Neural cell (in vitro differentiated cells): ENCODE measurements around the gene PLA1A. TPM values are rescaled to one million over a fixed set of nuclear protein-coding genes. Genes with fewer than 3 reads are reported as not detected.
"Not testable (repeated sequence)": the region's sequence is repeated elsewhere in the genome, so short reads cannot be mapped to it uniquely, and the experiment has no call there.

Experiments
- H2AFZ ChIP-seq: fragments of 200-600, 300-800 bp; sonication (generic), shearing (Covaris generic); 2 replicates; pipeline ENCODE4 v1.6.0; 2014; ENCODE audit warnings: low read depth, mild to moderate bottlenecking, antibody characterized with exemption, low read length, moderate library complexity
- H3F3A ChIP-seq: fragments of 200-600 bp; shearing (Covaris generic); 2 replicates; pipeline ENCODE4 v1.6.1; 2016; ENCODE audit warnings: mild to moderate bottlenecking, moderate library complexity, mixed read lengths, antibody characterized with exemption, low read length; ENCODE audit not compliant: insufficient read depth, poor library complexity, severe bottlenecking
- H3K27ac ChIP-seq: fragments of 200-600, 300-800 bp; sonication (generic), shearing (Covaris generic); 2 replicates; pipeline ENCODE4 v1.5.1; 2014; ENCODE audit warnings: mild to moderate bottlenecking, low read length, moderate library complexity
- H3K27me3 ChIP-seq: fragments of 300-800, 200-600 bp; sonication (generic), shearing (Covaris generic); 2 replicates; pipeline ENCODE4 v1.6.0; 2014; ENCODE audit warnings: mild to moderate bottlenecking, low read depth, low read length, moderate library complexity; ENCODE audit not compliant: insufficient read depth
- H3K36me3 ChIP-seq: fragments of 300-800, 200-600 bp; sonication (generic), shearing (Covaris generic); 2 replicates; pipeline ENCODE4 v1.5.1; 2014; ENCODE audit warnings: mild to moderate bottlenecking, antibody characterized with exemption, low read length, moderate library complexity; ENCODE audit not compliant: insufficient read depth
- H3K4me2 ChIP-seq: fragments of 300-800, 200-600 bp; sonication (generic), shearing (Covaris generic); 2 replicates; pipeline ENCODE4 v1.6.0; 2014; ENCODE audit warnings: mild to moderate bottlenecking, low read length
- H3K4me3 ChIP-seq: fragments of 300-800, 200-600 bp; sonication (generic), shearing (Covaris generic); 2 replicates; pipeline ENCODE4 v1.5.1; 2014; ENCODE audit warnings: mild to moderate bottlenecking, low read length, moderate library complexity
- H3K79me2 ChIP-seq: fragments of 200-600 bp; shearing (Covaris generic); replicated peaks from 2 replicates; pipeline ENCODE4 v1.6.0; 2014; ENCODE audit warnings: mild to moderate bottlenecking, low read length, moderate library complexity; ENCODE audit not compliant: insufficient read depth
- H3K9ac ChIP-seq: fragments of 300-800, 200-600 bp; sonication (generic), shearing (Covaris generic); 2 replicates; pipeline ENCODE4 v1.6.1; 2016; ENCODE audit warnings: mild to moderate bottlenecking, low read length, mixed read lengths
- H3K9me2 ChIP-seq: fragments of 200-600 bp; shearing (Covaris generic); 2 replicates; pipeline ENCODE4 v1.6.1; 2016; ENCODE audit warnings: mild to moderate bottlenecking, low read length, mixed read lengths; ENCODE audit not compliant: insufficient read depth
- H3K9me3 ChIP-seq: fragments of 200-600, 300-800 bp; sonication (generic), shearing (Covaris generic); 2 replicates; pipeline ENCODE4 v1.6.1; 2016; ENCODE audit warnings: mild to moderate bottlenecking, mixed run types, low read length, moderate library complexity, mixed read lengths
- H4K20me1 ChIP-seq: fragments of 200-600 bp; shearing (Covaris generic); 2 replicates; pipeline ENCODE4 v1.6.1; 2016; ENCODE audit warnings: mild to moderate bottlenecking, mixed run types; ENCODE audit not compliant: insufficient read depth
- EP300 ChIP-seq: fragments of 450-650 bp; conservative IDR thresholded peaks from 2 replicates; pipeline ENCODE4 v1.6.1; 2014; ENCODE audit warnings: antibody characterized with exemption, mild to moderate bottlenecking, moderate library complexity; ENCODE audit not compliant: poor library complexity, severe bottlenecking
- EZH2 ChIP-seq: fragments of 200-600, 300-800 bp; shearing (Covaris generic), sonication (generic); IDR thresholded peaks from 2 replicates; pipeline ENCODE4 v1.6.1; 2014; ENCODE audit warnings: antibody characterized with exemption, low read length, borderline replicate concordance, mild to moderate bottlenecking; ENCODE audit not compliant: insufficient read depth, poor library complexity, severe bottlenecking
- MXI1 ChIP-seq: fragments of 450-650 bp; conservative IDR thresholded peaks from 2 replicates; pipeline ENCODE4 v1.6.1; 2014; ENCODE audit warnings: antibody characterized with exemption, mild to moderate bottlenecking; ENCODE audit not compliant: poor library complexity, severe bottlenecking
- POLR2AphosphoS5 ChIP-seq: IDR thresholded peaks from 2 replicates; pipeline ENCODE4 v1.6.1; 2012
- RAD21 ChIP-seq: fragments of 450-650 bp; conservative IDR thresholded peaks from 2 replicates; pipeline ENCODE4 v1.6.1; 2014; ENCODE audit warnings: antibody characterized with exemption, mild to moderate bottlenecking, moderate library complexity
- REST ChIP-seq: IDR thresholded peaks from 2 replicates; pipeline ENCODE4 v1.6.1; 2012; ENCODE audit warnings: borderline replicate concordance
- SMC3 ChIP-seq: fragments of 450-650 bp; conservative IDR thresholded peaks from 2 replicates; pipeline ENCODE4 v1.6.1; 2014; ENCODE audit warnings: antibody characterized with exemption, mild to moderate bottlenecking, moderate library complexity; ENCODE audit not compliant: poor library complexity
- TAF1 ChIP-seq: IDR thresholded peaks from 2 replicates; pipeline ENCODE4 v1.6.1; 2012; ENCODE audit warnings: low read depth
- polyA plus RNA-seq: library from polyadenylated mRNA; depleted of rRNA; stranded (reverse); fragments of >200 nt; gene quantifications from 2 replicates; pipeline ENCODE4 v1.2.3, GENCODE V29; 2014
- TF ChIP-seq, protein P1 (sequence below): fragments of 450-650 bp; IDR thresholded peaks from 2 replicates; pipeline ENCODE4 v1.5.1; 2014; ENCODE audit warnings: antibody characterized with exemption, mild to moderate bottlenecking, moderate library complexity; ENCODE audit not compliant: poor library complexity, severe bottlenecking

The PLA1A gene
- polyA plus RNA-seq, 1 donor from 2014 or later, result not detected

GRCh38 chr3:119562307-119562961 lies 35.3 kb upstream of the PLA1A start:
- TF ChIP-seq REST (no peak), TAF1 (no peak), POLR2AphosphoS5 (no peak), EZH2 (no peak), SMC3 (no peak), EP300 (no peak), RAD21 (no peak), MXI1 (no peak)
- TF ChIP-seq, protein P1, sequence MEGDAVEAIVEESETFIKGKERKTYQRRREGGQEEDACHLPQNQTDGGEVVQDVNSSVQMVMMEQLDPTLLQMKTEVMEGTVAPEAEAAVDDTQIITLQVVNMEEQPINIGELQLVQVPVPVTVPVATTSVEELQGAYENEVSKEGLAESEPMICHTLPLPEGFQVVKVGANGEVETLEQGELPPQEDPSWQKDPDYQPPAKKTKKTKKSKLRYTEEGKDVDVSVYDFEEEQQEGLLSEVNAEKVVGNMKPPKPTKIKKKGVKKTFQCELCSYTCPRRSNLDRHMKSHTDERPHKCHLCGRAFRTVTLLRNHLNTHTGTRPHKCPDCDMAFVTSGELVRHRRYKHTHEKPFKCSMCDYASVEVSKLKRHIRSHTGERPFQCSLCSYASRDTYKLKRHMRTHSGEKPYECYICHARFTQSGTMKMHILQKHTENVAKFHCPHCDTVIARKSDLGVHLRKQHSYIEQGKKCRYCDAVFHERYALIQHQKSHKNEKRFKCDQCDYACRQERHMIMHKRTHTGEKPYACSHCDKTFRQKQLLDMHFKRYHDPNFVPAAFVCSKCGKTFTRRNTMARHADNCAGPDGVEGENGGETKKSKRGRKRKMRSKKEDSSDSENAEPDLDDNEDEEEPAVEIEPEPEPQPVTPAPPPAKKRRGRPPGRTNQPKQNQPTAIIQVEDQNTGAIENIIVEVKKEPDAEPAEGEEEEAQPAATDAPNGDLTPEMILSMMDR, result no peak
- Histone ChIP-seq H3K4me2 (no peak overlapping the region), H3K27ac (no peak overlapping the region), H3K27me3 (no peaks in the 10 kb centered on the region), H3F3A (no peaks in the 10 kb centered on the region), H3K36me3 (no peaks in the 10 kb centered on the region), H2AFZ (no peak overlapping the region), H3K4me3 (no peak overlapping the region), H3K9me3 (no peaks in the 10 kb centered on the region), H3K9ac (no peak overlapping the region), H3K9me2 (no peaks in the 10 kb centered on the region), H4K20me1 (no peaks in the 10 kb centered on the region), H3K79me2 (no peaks in the 10 kb centered on the region)

DNA sequence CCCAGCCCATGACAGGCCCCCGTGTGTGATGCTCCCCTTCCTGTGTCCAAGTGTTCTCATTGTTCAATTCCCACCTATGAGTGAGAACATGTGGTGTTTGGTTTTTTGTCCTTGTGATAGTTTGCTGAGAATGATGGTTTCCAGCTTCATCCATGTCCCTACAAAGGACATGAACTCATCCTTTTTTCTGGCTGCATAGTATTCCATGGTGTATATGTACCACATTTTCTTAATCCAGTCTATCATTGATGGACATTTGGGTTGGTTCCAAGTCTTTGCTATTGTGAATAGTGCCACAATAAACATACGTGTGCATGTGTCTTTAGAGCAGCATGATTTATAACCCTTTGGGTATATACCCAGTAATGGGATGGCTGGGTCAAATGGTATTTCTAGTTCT lies 34.4 kb upstream of the PLA1A start:
- not testable (repeated sequence) for H3K9ac ChIP-seq, H3K36me3 ChIP-seq, H3K9me3 ChIP-seq, H3K9me2 ChIP-seq, H3K27me3 ChIP-seq, H2AFZ ChIP-seq, H3K4me2 ChIP-seq, H3F3A ChIP-seq, H3K79me2 ChIP-seq, H4K20me1 ChIP-seq, H3K4me3 ChIP-seq, H3K27ac ChIP-seq

DNA sequence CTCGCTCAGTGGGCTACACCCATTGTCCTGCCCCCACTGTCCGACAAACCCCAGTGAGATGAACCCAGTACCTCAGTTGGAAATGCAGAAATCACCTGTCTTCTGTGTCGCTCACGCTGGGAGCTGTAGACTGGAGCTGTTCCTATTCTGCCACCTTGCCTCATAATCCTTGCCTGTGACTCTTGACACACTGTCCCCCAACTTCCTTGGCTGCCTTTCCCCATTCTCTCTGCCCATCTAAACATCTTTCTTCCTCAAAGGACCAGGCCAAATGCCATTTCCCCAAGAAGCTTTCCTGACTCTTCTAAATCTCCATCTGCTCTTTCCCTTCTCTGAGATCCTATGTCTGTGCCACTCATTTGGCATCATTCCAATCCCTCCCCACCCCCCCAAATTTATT lies 28.5 kb upstream of the PLA1A start:
- Histone ChIP-seq H3K27ac (no peak overlapping the region), H2AFZ (no peak overlapping the region), H3K4me3 (no peak overlapping the region), H3K9me2 (no peaks in the 10 kb centered on the region), H3F3A (no peaks in the 10 kb centered on the region), H3K36me3 (no peaks in the 10 kb centered on the region), H3K9ac (no peak overlapping the region), H3K27me3 (no peaks in the 10 kb centered on the region), H4K20me1 (no peaks in the 10 kb centered on the region), H3K9me3 (no peaks in the 10 kb centered on the region), H3K4me2 (no peak overlapping the region), H3K79me2 (no peaks in the 10 kb centered on the region)
- TF ChIP-seq REST (no peak), TAF1 (no peak), POLR2AphosphoS5 (no peak), RAD21 (no peak)
